Measurements from ENCODE around the gene BACH1.

The BACH1 gene

DNA sequence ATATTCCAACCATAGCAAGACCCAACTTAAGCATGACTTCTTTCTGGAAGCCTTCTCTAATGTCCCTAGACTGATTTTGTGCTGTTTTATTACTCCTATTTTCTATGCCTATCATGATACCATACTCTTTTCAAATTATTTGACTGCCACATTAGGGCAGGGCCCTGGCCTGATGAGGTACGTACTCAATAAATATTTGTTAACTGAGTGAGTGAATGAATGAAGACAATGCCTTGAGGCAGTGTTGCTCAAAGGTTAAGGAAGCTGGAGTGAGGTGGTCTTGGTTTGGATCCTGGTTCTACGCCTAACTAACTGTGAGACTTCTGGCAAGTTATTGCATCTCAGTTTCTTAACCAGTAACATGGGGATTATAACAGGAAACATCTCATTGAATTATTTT, 38.3 kb upstream of the BACH1 start:
- H3K4me3 ChIP-seq (ENCODE audit: low read depth, low read length), result no peak overlapping the region
- TF ChIP-seq, protein P1, sequence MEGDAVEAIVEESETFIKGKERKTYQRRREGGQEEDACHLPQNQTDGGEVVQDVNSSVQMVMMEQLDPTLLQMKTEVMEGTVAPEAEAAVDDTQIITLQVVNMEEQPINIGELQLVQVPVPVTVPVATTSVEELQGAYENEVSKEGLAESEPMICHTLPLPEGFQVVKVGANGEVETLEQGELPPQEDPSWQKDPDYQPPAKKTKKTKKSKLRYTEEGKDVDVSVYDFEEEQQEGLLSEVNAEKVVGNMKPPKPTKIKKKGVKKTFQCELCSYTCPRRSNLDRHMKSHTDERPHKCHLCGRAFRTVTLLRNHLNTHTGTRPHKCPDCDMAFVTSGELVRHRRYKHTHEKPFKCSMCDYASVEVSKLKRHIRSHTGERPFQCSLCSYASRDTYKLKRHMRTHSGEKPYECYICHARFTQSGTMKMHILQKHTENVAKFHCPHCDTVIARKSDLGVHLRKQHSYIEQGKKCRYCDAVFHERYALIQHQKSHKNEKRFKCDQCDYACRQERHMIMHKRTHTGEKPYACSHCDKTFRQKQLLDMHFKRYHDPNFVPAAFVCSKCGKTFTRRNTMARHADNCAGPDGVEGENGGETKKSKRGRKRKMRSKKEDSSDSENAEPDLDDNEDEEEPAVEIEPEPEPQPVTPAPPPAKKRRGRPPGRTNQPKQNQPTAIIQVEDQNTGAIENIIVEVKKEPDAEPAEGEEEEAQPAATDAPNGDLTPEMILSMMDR (IDR thresholded peaks at IDR 0.05; ENCODE audit: borderline replicate concordance, insufficient read depth, low read depth, low read length), result no peak

DNA sequence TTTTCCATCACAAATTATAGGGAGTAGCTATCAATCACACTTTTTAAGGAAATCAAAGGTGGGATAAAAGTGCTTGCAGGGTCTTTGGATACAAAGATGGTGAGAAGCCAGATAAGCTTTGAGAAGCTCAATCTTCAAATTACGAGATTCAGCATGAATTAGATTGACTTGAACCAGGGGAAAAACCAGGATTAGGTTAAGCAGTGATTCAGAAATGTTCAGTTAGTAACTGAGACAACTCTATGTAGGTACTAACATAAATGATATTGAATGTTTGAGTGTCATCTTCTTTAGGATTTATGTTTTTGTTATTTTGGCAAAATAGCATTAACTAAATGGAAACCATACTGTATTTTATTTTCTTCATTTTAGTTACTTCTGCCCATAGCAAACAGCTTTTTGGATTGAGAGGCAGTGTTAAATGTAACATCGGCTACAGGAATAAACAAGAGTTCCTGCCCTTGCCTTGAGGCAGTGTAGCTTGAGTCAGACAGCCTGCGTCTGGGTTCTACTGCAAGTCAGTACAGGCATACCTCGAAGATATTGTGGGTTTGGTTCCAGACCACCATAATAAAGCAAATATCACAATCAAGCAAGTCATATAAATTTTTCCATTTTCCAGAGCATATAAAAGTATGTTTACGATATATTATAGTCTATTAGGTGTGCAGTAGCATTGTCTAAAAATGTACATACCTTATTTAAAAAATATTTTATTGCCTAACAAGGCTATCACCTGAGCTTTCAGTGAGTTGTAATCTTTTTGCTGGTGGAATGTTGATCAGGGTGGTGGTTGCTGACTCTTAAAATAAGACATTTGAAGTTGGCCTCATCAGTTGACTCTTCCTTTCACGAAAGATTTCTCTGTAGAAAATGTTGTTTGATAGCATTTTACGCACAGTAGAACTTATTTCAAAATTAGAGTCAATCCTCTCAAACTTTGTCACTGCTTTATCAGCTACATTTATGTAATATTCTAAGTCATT, 36.9 kb upstream of the BACH1 start:
- TF ChIP-seq, protein P1 (IDR thresholded peaks at IDR 0.05; ENCODE audit: borderline replicate concordance, insufficient read depth, low read depth, low read length), result no peak
- no peak overlapping the region for H3K4me3 ChIP-seq (ENCODE audit: low read depth, low read length)

DNA sequence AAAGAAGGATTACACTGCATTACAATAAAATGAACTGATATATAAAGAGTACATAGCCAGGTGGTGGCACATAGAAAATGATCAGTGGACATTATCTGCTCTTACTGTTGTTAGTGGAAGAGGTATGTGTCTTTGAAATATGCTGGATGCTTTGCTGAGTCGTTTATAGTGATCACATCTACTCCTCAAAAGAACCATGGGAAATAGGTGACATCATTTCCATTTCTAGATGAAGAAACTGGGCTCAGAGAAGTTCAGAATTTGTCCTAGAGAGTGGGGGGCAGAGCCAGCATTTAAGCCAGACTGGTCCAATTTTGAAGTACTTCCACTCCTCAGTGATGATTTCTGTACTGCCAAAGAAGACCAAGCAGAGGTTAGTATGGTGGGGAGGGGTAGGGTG, 34.0 kb upstream of the BACH1 start:
- H3K4me3 ChIP-seq (ENCODE audit: low read depth, low read length), result no peak overlapping the region
- TF ChIP-seq, protein P1 (IDR thresholded peaks at IDR 0.05; ENCODE audit: borderline replicate concordance, insufficient read depth, low read depth, low read length), result no peak

DNA sequence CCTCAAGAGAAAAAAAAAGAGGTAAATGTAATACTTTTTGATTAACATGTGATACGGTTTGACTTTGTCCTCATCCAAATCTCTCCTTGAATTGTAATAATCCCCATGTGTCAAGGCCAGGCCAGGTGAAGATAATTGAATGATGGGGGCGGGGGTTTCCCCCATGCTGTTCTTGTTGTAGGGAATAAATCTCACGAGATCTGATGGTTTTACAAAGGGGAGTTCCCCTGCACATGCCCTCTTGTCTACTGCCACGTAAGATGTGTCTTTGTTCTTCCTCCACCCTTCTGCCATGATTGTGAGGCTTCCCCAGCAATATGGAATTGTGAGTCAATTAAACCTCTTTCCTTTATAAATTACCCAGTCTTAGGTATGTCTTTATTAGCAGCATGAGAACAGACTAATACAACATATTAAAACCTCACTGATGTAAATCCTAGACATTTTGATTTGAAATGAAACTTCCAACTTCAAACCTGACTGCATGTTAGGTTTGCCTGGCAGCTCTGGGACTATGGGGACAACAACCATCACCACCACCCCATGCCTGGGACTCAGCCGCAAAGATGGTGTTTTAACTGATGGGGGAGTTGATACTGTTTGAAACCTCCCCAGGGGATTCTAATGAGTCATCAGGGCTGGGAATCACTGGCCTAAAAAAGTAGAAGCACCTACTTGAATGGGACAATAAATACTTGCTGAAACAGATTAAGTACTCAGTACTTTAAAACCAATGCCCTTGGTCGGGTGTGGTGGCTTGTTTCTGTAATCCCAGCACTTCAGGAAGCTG, 32.8 kb upstream of the BACH1 start:
- H3K4me3 ChIP-seq (ENCODE audit: low read depth, low read length), result no peak overlapping the region
- TF ChIP-seq, protein P1 (IDR thresholded peaks at IDR 0.05; ENCODE audit: borderline replicate concordance, insufficient read depth, low read depth, low read length), result no peak

DNA sequence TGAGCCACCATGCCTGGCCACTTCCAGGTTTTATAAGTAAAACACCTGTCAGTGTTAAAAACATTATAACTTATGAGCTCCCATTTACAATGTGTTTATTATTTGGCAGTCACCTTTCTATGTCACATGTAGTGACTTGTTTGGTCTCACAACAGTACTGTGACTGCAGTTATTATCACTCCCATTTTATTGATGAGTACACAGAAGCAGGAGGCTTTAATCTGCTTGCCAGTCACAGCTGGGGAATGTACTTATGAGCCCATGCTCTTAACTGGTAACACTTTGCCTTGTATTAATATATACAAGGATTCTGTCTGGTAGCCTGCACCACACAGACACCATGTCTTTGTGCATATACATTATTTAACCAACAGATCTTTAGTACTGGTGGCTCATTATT, 31.1 kb upstream of the BACH1 start:
- no peak overlapping the region for H3K4me3 ChIP-seq (ENCODE audit: low read depth, low read length)

DNA sequence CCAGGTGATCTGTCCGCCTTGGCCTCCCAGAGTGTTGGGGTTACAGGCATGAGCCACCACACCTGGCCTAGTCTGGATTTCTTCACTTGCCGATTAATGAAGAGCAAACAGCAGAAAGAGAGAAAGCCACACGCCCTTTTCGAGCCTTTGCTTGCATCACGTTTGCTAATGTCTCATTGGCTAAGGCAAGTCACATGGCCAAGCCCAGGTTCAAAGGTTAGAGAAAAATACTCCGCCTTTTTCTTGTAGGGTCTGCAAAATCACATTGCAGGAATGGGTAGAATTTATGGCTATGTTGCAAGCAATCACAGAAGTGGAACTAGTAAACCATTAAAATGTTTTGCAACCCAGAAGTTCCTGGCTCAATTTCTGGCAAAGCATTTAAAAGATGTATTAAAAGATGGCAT, 26.8 kb upstream of the BACH1 start:
- TF ChIP-seq, protein P1 (IDR thresholded peaks at IDR 0.05; ENCODE audit: borderline replicate concordance, insufficient read depth, low read depth, low read length), result no peak
- no peak overlapping the region for H3K4me3 ChIP-seq (ENCODE audit: low read depth, low read length)

More for the DNA sequence above, 31.1 kb upstream of the BACH1 start:
- TF ChIP-seq, protein P1 (IDR thresholded peaks at IDR 0.05; ENCODE audit: borderline replicate concordance, insufficient read depth, low read depth, low read length), result no peak

All from GM12875 (cell line).